K562 (cell line): ENCODE results near the gene AARS1. TPM values are rescaled to one million over a fixed set of nuclear protein-coding genes. Genes with fewer than 3 reads are reported as not detected.
"Not testable (repeated sequence)": the region's sequence is repeated elsewhere in the genome, so short reads cannot be mapped to it uniquely, and the experiment has no call there.

ENCODE experiments used
- ATAC-seq: fragments of 200-7000 bp; cut with Tn5 transposase; 3 replicates; pipeline ENCODE4 v1.9.1; 2020; ENCODE audit warnings: moderate library complexity
- BruUV-seq: library from RNA; stranded (reverse); fragments of 400-500 nt; replicated peaks from 2 replicates; lab custom pipeline; 2021; lab: Mats Ljungman, UMichigan
- CTCF ChIA-PET: fragments of 300-600 bp; formaldehyde crosslinking; extraction: SDS; loops from one replicate; lab custom pipeline; 2021; ENCODE audit warnings: low intra/inter-chr PET ratio; lab: Yijun Ruan, JAX
- POLR2A ChIA-PET: fragments of 300-600, 350-650 bp; sonication (Branson Sonifier 250); formaldehyde crosslinking; extraction: SDS; loops from one replicate; lab custom pipeline; 2021; ENCODE audit warnings: antibody characterized with exemption, inconsistent platforms; lab: Yijun Ruan, JAX
- DNase-seq, 4 experiments: peaks; one replicate each; pipeline versions ENCODE4 v3.0.0 to v3.0.0-alpha.2; 2011 to 2018; ENCODE audit warnings: low spot score in 3 of 4, mixed read lengths in 3 of 4; ENCODE audit errors: extremely low read depth in 1 of 4
- FAIRE-seq: peaks from 2 replicates; lab custom pipeline; 2011; peaks lifted over from hg19 to GRCh38; lab: Jason Lieb, UNC
- H2AFZ ChIP-seq: 2 replicates; pipeline ENCODE4 v1.6.0; 2011; ENCODE audit warnings: low read depth, low read length, control low read depth, inconsistent platforms
- H3K27ac ChIP-seq: fragments of 200-600 bp; 3 replicates; pipeline ENCODE4 v1.8.0; 2011; ENCODE audit warnings: low read depth, mild to moderate bottlenecking, control low read depth, inconsistent platforms, low read length, moderate library complexity, mixed read lengths; ENCODE audit errors: extremely low read depth
- H3K27me3 ChIP-seq, 2 experiments: fragments of 300-600 bp in 1 of 2; 2 replicates in 1 of 2; 3 replicates in 1 of 2; pipeline versions ENCODE4 v1.6.0 to v1.8.0; 2011; ENCODE audit warnings: inconsistent platforms in 2 of 2, low read length in 2 of 2, mild to moderate bottlenecking in 1 of 2, mixed read lengths in 1 of 2, moderate library complexity in 1 of 2; ENCODE audit not compliant: control insufficient read depth in 2 of 2, insufficient read depth in 2 of 2
- H3K36me3 ChIP-seq: fragments of 300-600 bp; 3 replicates; pipeline ENCODE4 v1.8.0; 2011; ENCODE audit warnings: mild to moderate bottlenecking, low read length, inconsistent platforms; ENCODE audit not compliant: control insufficient read depth, insufficient read depth
- H3K4me1 ChIP-seq, 2 experiments: fragments of 200-600 bp in 1 of 2; replicated peaks in 1 of 2; 2 replicates in 1 of 2; 3 replicates in 1 of 2; pipeline versions ENCODE4 v1.5.1 to v1.8.0; 2011; ENCODE audit warnings: inconsistent platforms in 2 of 2, low read length in 2 of 2, mild to moderate bottlenecking in 1 of 2, mixed read lengths in 1 of 2, moderate library complexity in 1 of 2; ENCODE audit not compliant: control insufficient read depth in 2 of 2, insufficient read depth in 2 of 2
- H3K4me2 ChIP-seq: 2 replicates; pipeline ENCODE4 v1.6.1; 2011; ENCODE audit warnings: low read length, control low read depth, inconsistent platforms, mixed read lengths; ENCODE audit not compliant: insufficient read depth
- H3K4me3 ChIP-seq: fragments of 200-600 bp; sonication (generic), shearing (Covaris generic); 2 replicates; pipeline ENCODE4 v1.5.1; 2016; ENCODE audit warnings: control low read depth, inconsistent platforms
- H3K79me2 ChIP-seq: fragments of 200-600 bp; 3 replicates; pipeline ENCODE4 v1.8.0; 2011; ENCODE audit warnings: low read length, inconsistent platforms; ENCODE audit not compliant: control insufficient read depth, insufficient read depth
- H3K9ac ChIP-seq, 2 experiments: 2 replicates each; pipeline versions ENCODE4 v1.6.0 to v1.6.1; 2011; ENCODE audit warnings: low read depth in 2 of 2, low read length in 2 of 2, control low read depth in 1 of 2, inconsistent platforms in 1 of 2, mild to moderate bottlenecking in 1 of 2, mixed read lengths in 1 of 2; ENCODE audit not compliant: insufficient read depth in 1 of 2
- H3K9me1 ChIP-seq: one replicate; pipeline ENCODE4 v1.6.0; 2011; ENCODE audit warnings: inconsistent platforms, mild to moderate bottlenecking, low read length, moderate library complexity; ENCODE audit not compliant: control insufficient read depth, insufficient read depth
- H3K9me3 ChIP-seq: replicated peaks from 2 replicates; pipeline ENCODE4 v1.5.1; 2011; ENCODE audit warnings: low read depth, low read length, inconsistent platforms; ENCODE audit not compliant: control insufficient read depth, insufficient read depth
- H4K20me1 ChIP-seq: replicated peaks from 2 replicates; pipeline ENCODE4 v1.6.1; 2011; ENCODE audit warnings: low read length, inconsistent platforms, mixed read lengths; ENCODE audit not compliant: control insufficient read depth, insufficient read depth
- CEBPB ChIP-seq: fragments of 450-650 bp; IDR thresholded peaks from 2 replicates; pipeline ENCODE4 v1.6.1; 2016; ENCODE audit warnings: missing genetic modification characterization, missing compliant biosample characterization
- CTCF ChIP-seq, 3 experiments: IDR thresholded peaks in 2 of 3; conservative IDR thresholded peaks in 1 of 3; 2 replicates each; pipeline ENCODE4 v1.5.1; 2011 to 2012; ENCODE audit warnings: low read length in 3 of 3, mild to moderate bottlenecking in 3 of 3, control low read depth in 2 of 3, improper control_type of control experiment in 1 of 3, inconsistent platforms in 1 of 3, low read depth in 1 of 3, mixed read lengths in 1 of 3, moderate library complexity in 1 of 3; ENCODE audit not compliant: insufficient read depth in 2 of 3
- KLF1 ChIP-seq: fragments of 450-650 bp; IDR thresholded peaks from 2 replicates; pipeline ENCODE4 v1.6.1; 2016; ENCODE audit warnings: missing genetic modification characterization, missing compliant biosample characterization
- RBFOX2 ChIP-seq: fragments of 200-400 bp; formaldehyde crosslinking; IDR thresholded peaks from 2 replicates; pipeline ENCODE4 v1.6.1; 2017; ENCODE audit warnings: low read depth, mild to moderate bottlenecking, low read length, moderate library complexity
- SMAD2 ChIP-seq: fragments of 150-350 bp; IDR thresholded peaks from 2 replicates; pipeline ENCODE4 v1.6.1; 2014; ENCODE audit warnings: low read depth, mild to moderate bottlenecking, low read length
- SMC3 ChIP-seq: conservative IDR thresholded peaks from 2 replicates; pipeline ENCODE4 v1.6.1; 2011; ENCODE audit warnings: low read depth, low read length, improper control_type of control experiment; ENCODE audit not compliant: insufficient read depth
- WGBS: fragments of 100-300 bp; shearing (Covaris generic); methylation state at CpG from one replicate; pipeline ENCODE4 v1.1.6; 2016; ENCODE audit warnings: low coverage, mixed read lengths; ENCODE audit not compliant: insufficient coverage; ENCODE audit errors: missing lambda C conversion rate; 5-methylcytosine and 5-hydroxymethylcytosine counted together
- in situ Hi-C: fragments of 300-500 bp; cut with MboI; formaldehyde crosslinking; loops from 4 replicates; pipeline ENCODE4 v1.15.0; 2018; ENCODE audit warnings: inconsistent platforms, mixed read lengths
- intact Hi-C: fragments of 100-400 bp; cut with micrococcal nuclease; formaldehyde crosslinking; loops from 2 replicates; pipeline ENCODE4 v1.14.2; 2022
- polyA plus RNA-seq, 8 experiments: library from polyadenylated mRNA; depleted of rRNA in 4 of 8; stranded (reverse) in 5 of 8; unstranded in 3 of 8; fragments of >200 nt; fragmentation: Nextera tagmentation in 2 of 8; fragmentation: Illumina TruSeq in 1 of 8; extraction: Ambion mirVana in 2 of 8; extraction: Trizol in 1 of 8; gene quantifications; 2 replicates each; pipeline versions ENCODE4 v1.2.1 to v1.2.3, GENCODE V29; 2011 to 2014; ENCODE audit warnings: inconsistent platforms in 1 of 8, missing spikeins in 1 of 8
- total RNA-seq, 7 experiments: library from RNA; depleted of rRNA in 6 of 7; stranded (reverse); fragments of >200 nt in 6 of 7; fragmentation: Illumina TruSeq in 2 of 7; extraction: Trizol in 2 of 7; gene quantifications; 2 replicates each; pipeline versions ENCODE4 v1.2.1 to v1.2.3, GENCODE V29; 2011 to 2021; ENCODE audit warnings: low replicate concordance in 1 of 7

Gene AARS1
- total and polyA plus RNA-seq, 9 of the 15 experiments (the other 6 are each of a cell fraction or from before 2014, with no cell fraction given), result 50.1 to 235 (median 174) TPM

DNA sequence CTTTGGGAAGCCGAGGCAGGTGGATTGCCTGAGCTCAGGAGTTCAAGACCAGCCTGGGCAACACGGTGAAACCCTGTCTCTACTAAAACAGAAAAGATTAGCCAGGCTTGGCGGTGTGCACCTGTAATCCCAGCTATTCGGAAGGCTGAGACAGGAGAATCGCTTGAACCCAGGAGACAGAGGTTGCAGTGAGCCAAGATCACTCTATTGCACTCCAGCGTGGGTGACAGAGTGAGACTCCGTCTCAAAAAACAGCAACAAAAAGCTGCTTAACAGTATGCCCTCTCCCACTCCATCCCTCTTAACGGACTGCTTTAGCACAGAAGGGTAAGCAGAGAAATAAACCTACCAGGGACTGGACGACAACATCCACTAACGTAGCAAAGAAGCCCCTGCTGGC is 21.4 kb downstream of the AARS1 start:
- H3K4me2 ChIP-seq, H4K20me1 ChIP-seq: not testable (repeated sequence)
- WGBS, result 95% methylated on average over 10 of the region's 10 CpGs
- peak; percentile 39; the same call in 1 of the 2 replicates for TF ChIP-seq RBFOX2
- TF ChIP-seq, all 486 proteins: peak for 1; not testable (repeated sequence) for 485
- peaks cover 95% of the 10 kb centered on the region for H3K36me3 ChIP-seq
- H2AFZ ChIP-seq, BruUV-seq, H3K27ac ChIP-seq, H3K27me3 ChIP-seq, ATAC-seq, H3K9me1 ChIP-seq, DNase-seq, H3K4me3 ChIP-seq, H3K79me2 ChIP-seq, H3K9ac ChIP-seq, H3K9me3 ChIP-seq, FAIRE-seq, CTCF ChIA-PET, H3K4me1 ChIP-seq: not testable (repeated sequence)
- POLR2A ChIA-PET, result interaction anchor here (0.7 to 2.7 kb wide), 8 partner anchors 8 to 345 kb away, joined by 3 to 12 read pairs (median 4); partner anchors contain the start of gene EXOSC6
- intact Hi-C loops (loop anchor here (10.0 kb wide), 1 partner anchor 267 kb away; no protein-coding TSS in a partner anchor), in situ Hi-C loops (loop anchor here (10.0 kb wide), 1 partner anchor 277 kb away; no protein-coding TSS in a partner anchor)

GRCh38 chr16:70267516-70267915 is 21.8 kb downstream of the AARS1 start:
- H3K27ac ChIP-seq, result no peak overlapping the region
- BruUV-seq, result no TSS peak
- ATAC-seq (peak; percentile 78), FAIRE-seq (peak; percentile 81), DNase-seq (peak; percentile 36 to 62 (median 40))
- no peak overlapping the region for H3K4me3 ChIP-seq
- H3K9me3 ChIP-seq, result no peaks in the 10 kb centered on the region
- H3K27me3 ChIP-seq, result no peaks in the 10 kb centered on the region
- peaks cover 94% of the 10 kb centered on the region for H3K36me3 ChIP-seq
- H4K20me1 ChIP-seq, result peaks cover 9% of the 10 kb centered on the region
- H3K79me2 ChIP-seq, result peaks cover 9% of the 10 kb centered on the region; the same call in 1 of the 3 replicates
- no peak overlapping the region for H3K9ac ChIP-seq
- no peaks in the 10 kb centered on the region for H3K4me1 ChIP-seq
- intact Hi-C loops (loop anchor here (10.0 kb wide), 1 partner anchor 267 kb away; no protein-coding TSS in a partner anchor), in situ Hi-C loops (loop anchor here (10.0 kb wide), 1 partner anchor 277 kb away; no protein-coding TSS in a partner anchor)
- H2AFZ ChIP-seq, result no peak overlapping the region
- no peaks in the 10 kb centered on the region for H3K9me1 ChIP-seq
- ChIA-PET POLR2A (interaction anchor here (0.7 to 2.7 kb wide), 8 partner anchors 8 to 345 kb away, joined by 3 to 12 read pairs (median 4); partner anchors contain the start of gene EXOSC6), CTCF (no interaction called here)
- TF ChIP-seq SMAD2 (no peak), SMC3 (peak; percentile 43; the same call in 1 of the 2 replicates), CTCF (IDR thresholded peaks at IDR 0.05 in 2 of 3, conservative IDR thresholded peaks at IDR 0.05 in 1 of 3; ENCODE audit: insufficient read depth in 2 of 3, low read depth in 1 of 3, low read length in 3 of 3) (peak; percentile 55 to 73 (median 56)), CEBPB (no peak), KLF1 (no peak)
- 50% methylated on average over 6 of the region's 6 CpGs for WGBS
- no peak overlapping the region for H3K4me2 ChIP-seq

DNA sequence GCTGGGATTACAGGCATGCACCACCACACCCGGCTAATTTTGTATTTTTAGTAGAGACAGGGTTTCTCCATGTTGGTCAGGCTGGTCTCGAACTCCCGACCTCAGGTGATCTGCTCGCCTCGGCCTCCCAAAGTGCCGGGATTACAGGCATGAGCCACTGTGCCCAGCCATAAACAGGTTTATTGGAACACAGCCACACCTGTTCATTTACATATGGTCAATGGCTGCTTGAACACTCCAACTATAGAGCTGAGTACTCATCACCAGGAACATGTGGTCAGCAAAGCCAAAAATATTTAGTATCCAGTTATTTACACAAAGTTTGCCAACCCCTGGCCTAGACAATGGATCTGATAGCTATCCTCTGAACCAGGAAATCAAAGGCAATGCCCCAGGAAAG is 29.4 kb downstream of the AARS1 start:
- FAIRE-seq, H3K4me3 ChIP-seq, DNase-seq, H3K4me1 ChIP-seq, BruUV-seq, H3K27ac ChIP-seq, H3K27me3 ChIP-seq, H3K4me2 ChIP-seq, ATAC-seq, H3K9me3 ChIP-seq, H2AFZ ChIP-seq, H3K9me1 ChIP-seq, H4K20me1 ChIP-seq, H3K79me2 ChIP-seq, H3K9ac ChIP-seq, CTCF ChIA-PET: not testable (repeated sequence)
- POLR2A ChIA-PET, result interaction anchor here (0.6 to 5.7 kb wide), 6 partner anchors 7 to 28 kb away, joined by 4 to 57 read pairs (median 4); partner anchors contain the start of gene EXOSC6
- H3K36me3 ChIP-seq, result peaks cover 93% of the 10 kb centered on the region
- intact Hi-C loops (loop anchor here (10.0 kb wide), 1 partner anchor 275 kb away; no protein-coding TSS in a partner anchor), in situ Hi-C loops (loop anchor here (10.0 kb wide), 1 partner anchor 285 kb away; no protein-coding TSS in a partner anchor)
- WGBS, result 97% methylated on average over 3 of the region's 6 CpGs
